ENCODE measurements around the gene NRF1. TPM values are rescaled to one million over a fixed set of nuclear protein-coding genes. Genes with fewer than 3 reads are reported as not detected.
"Not testable (repeated sequence)": the region's sequence is repeated elsewhere in the genome, so short reads cannot be mapped to it uniquely, and the experiment has no call there.

Gene NRF1
- total RNA-seq, 4 donors from 2014 or later, result 12.3 to 26.2 (median 19.7) TPM

DNA sequence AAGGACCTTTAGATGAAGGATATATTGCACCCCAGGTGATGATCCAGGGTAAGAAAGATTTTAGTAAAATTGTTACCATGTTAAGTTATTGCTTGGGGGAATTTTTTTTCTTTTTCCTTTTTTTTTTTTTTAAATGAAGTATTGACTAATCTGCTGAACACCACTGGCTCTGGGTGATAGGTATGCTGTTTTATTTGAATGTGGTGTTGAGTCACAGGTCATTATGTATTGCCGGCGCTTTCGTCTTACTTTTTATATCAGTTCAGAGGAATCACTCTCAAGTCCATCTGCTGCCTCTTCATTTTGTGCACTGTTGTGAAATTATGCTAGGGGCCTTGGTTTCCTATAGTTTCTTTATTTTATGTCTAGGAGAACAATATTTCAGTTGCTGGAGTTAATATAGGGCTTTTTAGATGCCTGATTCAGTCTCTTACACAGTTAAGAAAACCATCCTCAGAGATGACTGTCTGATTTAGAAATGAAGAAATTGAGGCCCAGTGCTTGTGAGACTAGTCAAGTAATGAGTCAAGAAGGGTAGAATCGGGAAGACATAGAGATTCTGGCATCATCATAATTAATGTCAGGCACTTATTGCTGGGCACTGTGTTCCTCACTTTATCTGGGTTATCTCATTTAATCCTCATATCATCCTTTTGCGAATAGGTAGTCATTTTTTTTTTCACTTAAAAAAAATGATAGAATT is 38.7 kb downstream of the NRF1 start:
- WGBS, 2 donors, result 92 to 93% methylated on average over 5 of the region's 5 CpGs
- peaks cover 0 to 11% (median 0%) of the 10 kb centered on the region in 3 donors for H3K36me3 ChIP-seq

DNA sequence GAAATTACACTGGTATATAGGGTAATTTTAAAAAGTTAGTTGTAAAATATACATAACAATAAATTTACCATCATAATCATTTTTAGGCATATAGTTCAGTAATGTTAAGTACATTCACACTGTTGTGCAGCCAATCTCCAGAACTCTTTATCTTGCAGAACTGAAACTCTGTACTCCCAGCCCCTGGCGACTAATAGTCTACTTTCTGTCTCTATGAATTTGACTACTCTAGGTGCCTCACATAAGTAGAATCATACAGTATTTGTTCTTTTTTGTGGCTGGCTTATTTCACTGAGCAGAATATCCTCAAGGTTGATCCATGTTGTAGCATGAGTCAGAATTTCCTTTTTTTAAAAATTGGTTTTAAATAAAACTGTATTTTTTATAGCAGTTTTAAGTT is 41.4 kb downstream of the NRF1 start:
- H3K9me3 ChIP-seq, result no peaks in the 10 kb centered on the region
- WGBS, 2 donors, result 97 to 100% methylated on average over 1 of the region's 1 CpG
- H3K4me1 ChIP-seq, result no peaks in the 10 kb centered on the region
- H3K4me3 ChIP-seq, result no peak overlapping the region
- DNase-seq (ENCODE audit: low spot score in 2 of 2), result no peak
- TF ChIP-seq EP300 (IDR thresholded peaks at IDR 0.05), result no peak
- TF ChIP-seq, protein P1, sequence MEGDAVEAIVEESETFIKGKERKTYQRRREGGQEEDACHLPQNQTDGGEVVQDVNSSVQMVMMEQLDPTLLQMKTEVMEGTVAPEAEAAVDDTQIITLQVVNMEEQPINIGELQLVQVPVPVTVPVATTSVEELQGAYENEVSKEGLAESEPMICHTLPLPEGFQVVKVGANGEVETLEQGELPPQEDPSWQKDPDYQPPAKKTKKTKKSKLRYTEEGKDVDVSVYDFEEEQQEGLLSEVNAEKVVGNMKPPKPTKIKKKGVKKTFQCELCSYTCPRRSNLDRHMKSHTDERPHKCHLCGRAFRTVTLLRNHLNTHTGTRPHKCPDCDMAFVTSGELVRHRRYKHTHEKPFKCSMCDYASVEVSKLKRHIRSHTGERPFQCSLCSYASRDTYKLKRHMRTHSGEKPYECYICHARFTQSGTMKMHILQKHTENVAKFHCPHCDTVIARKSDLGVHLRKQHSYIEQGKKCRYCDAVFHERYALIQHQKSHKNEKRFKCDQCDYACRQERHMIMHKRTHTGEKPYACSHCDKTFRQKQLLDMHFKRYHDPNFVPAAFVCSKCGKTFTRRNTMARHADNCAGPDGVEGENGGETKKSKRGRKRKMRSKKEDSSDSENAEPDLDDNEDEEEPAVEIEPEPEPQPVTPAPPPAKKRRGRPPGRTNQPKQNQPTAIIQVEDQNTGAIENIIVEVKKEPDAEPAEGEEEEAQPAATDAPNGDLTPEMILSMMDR (IDR thresholded peaks at IDR 0.05), result no peak
- TF ChIP-seq POLR2A (IDR thresholded peaks at IDR 0.05), result no peak
- H3K27ac ChIP-seq, result no peak overlapping the region
- H3K27me3 ChIP-seq, result no peaks in the 10 kb centered on the region
- peaks cover 0 to 22% (median 0%) of the 10 kb centered on the region in 3 donors for H3K36me3 ChIP-seq

More for the DNA sequence above, 38.7 kb downstream of the NRF1 start:
- Histone ChIP-seq H3K4me3 (no peak overlapping the region), H3K27me3 (no peaks in the 10 kb centered on the region), H3K27ac (no peak overlapping the region), H3K4me1 (no peaks in the 10 kb centered on the region), H3K9me3 (no peaks in the 10 kb centered on the region)
- no peak for TF ChIP-seq EP300 (IDR thresholded peaks at IDR 0.05)
- no peak for TF ChIP-seq POLR2A (IDR thresholded peaks at IDR 0.05)
- TF ChIP-seq, protein P1 (IDR thresholded peaks at IDR 0.05), result no peak
- DNase-seq (ENCODE audit: low spot score in 2 of 2), result no peak

DNA sequence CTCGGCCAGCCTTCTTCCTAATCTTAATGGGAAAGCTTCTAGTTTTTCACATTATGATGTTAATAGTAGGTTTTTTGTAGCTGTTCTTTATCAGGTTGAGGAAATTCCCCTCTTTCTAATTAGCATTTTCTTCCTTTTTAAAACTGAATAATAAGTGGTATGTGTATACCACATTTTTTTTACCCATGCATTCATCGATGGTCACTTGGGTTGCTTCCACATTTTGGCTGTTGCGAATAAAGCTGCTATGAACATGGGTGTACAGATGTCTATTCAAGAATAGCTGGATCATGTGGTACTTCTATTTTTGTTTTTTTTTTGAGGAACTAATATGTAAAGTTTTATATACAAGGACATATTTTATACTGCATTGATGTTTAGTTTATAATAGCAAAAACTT is 44.3 kb downstream of the NRF1 start:
- Histone ChIP-seq H3K27me3 (no peaks in the 10 kb centered on the region), H3K4me3 (no peak overlapping the region), H3K27ac (no peak overlapping the region), H3K36me3 (peaks cover 0 to 50% (median 5%) of the 10 kb centered on the region in 3 donors), H3K9me3 (peaks cover 0 to 2% (median 0%) of the 10 kb centered on the region in 4 donors), H3K4me1 (no peaks in the 10 kb centered on the region)
- no peak for DNase-seq (ENCODE audit: low spot score in 2 of 2)
- TF ChIP-seq POLR2A (IDR thresholded peaks at IDR 0.05), result no peak
- WGBS, 2 donors, result 63 to 72% methylated on average over 3 of the region's 3 CpGs

DNA sequence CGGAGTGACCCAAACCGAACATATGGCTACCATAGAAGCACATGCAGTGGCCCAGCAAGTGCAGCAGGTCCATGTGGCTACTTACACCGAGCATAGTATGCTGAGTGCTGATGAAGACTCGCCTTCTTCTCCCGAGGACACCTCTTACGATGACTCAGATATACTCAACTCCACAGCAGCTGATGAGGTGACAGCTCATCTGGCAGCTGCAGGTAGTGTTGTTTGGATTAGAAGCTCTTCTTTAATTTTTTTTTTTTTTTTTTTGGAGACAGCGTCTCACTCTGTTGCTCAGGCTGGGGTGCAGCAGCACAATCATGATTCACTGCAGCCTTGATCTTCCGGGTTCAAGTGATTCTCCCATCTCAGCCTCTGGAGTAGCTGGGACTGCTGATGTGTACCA is 45.8 kb downstream of the NRF1 start:
- DNase-seq (ENCODE audit: low spot score in 2 of 2), result no peak
- TF ChIP-seq, protein P1 (IDR thresholded peaks at IDR 0.05), result no peak
- TF ChIP-seq POLR2A (IDR thresholded peaks at IDR 0.05) (no peak), EP300 (IDR thresholded peaks at IDR 0.05) (no peak)

DNA sequence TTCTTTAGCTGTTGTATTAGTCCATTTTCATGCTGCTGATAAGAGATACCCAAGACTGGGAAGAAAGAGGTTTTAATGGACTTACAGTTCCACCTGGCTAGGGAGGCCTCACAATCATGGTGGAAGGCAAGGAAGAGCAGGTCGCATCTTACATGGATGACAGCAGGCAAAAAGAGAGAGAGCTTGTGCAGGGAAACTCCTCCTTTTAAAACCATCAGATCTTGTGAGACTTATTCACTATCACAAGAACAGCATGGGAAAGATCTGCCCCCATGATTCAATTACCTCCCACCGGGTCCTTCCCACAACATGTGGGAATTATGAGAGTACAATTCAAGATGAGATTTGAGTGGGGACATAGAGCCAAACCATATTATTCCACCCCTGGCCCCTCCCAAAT is 48.4 kb downstream of the NRF1 start:
- H3K4me3 ChIP-seq; DNase-seq (ENCODE audit: low spot score in 2 of 2); H3K27ac ChIP-seq; H3K27me3 ChIP-seq; H3K4me1 ChIP-seq: not testable (repeated sequence)
- peaks cover 0 to 68% (median 8%) of the 10 kb centered on the region in 3 donors for H3K36me3 ChIP-seq
- H3K9me3 ChIP-seq, result peaks cover 0 to 16% (median 0%) of the 10 kb centered on the region in 4 donors
- WGBS, 2 donors, result 62 to 77% methylated on average over 2 of the region's 2 CpGs

More for the DNA sequence above, 45.8 kb downstream of the NRF1 start:
- Histone ChIP-seq H3K27me3 (no peaks in the 10 kb centered on the region), H3K4me3 (no peak overlapping the region), H3K27ac (no peak overlapping the region), H3K36me3 (peaks cover 0 to 64% (median 8%) of the 10 kb centered on the region in 3 donors), H3K9me3 (peaks cover 0 to 16% (median 0%) of the 10 kb centered on the region in 4 donors), H3K4me1 (no peaks in the 10 kb centered on the region)
- WGBS, 2 donors, result 94 to 95% methylated on average over 8 of the region's 8 CpGs

DNA sequence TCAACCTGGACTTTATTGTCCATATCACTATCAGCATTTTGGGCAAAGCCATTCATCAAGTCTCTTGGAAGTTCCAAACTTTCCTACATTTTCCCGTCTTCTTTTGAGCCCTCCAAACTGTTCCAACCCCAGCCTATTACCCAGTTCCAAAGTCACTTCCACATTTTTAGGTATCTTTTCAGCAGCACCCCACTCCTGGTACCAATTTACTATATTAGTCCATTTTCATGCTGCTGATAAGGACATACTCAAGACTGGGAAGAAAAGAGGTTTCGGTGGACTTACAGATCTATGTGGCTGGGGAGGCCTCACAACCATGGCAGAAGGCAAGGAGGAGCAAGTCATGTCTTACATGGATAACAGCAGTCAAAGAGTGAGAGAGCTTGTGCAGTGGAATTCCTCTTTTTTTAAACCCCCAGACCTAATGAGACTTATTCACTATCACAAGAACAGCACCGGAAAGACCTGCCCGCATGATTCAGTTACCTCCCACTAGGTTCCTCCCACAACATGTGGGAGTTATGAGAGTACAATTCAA is 50.2 kb downstream of the NRF1 start:
- peaks cover 0 to 65% (median 8%) of the 10 kb centered on the region in 3 donors for H3K36me3 ChIP-seq
- no peak for DNase-seq (ENCODE audit: low spot score in 2 of 2)
- H3K27me3 ChIP-seq, result no peaks in the 10 kb centered on the region
- no peak overlapping the region for H3K27ac ChIP-seq
- TF ChIP-seq, protein P1 (IDR thresholded peaks at IDR 0.05), result no peak
- no peak for TF ChIP-seq POLR2A (IDR thresholded peaks at IDR 0.05)
- no peak for TF ChIP-seq EP300 (IDR thresholded peaks at IDR 0.05)
- no peak overlapping the region for H3K4me3 ChIP-seq
- 97 to 98% methylated on average over 4 of the region's 4 CpGs for WGBS, 2 donors
- peaks cover 0 to 16% (median 0%) of the 10 kb centered on the region in 4 donors for H3K9me3 ChIP-seq
- H3K4me1 ChIP-seq, result no peaks in the 10 kb centered on the region

DNA sequence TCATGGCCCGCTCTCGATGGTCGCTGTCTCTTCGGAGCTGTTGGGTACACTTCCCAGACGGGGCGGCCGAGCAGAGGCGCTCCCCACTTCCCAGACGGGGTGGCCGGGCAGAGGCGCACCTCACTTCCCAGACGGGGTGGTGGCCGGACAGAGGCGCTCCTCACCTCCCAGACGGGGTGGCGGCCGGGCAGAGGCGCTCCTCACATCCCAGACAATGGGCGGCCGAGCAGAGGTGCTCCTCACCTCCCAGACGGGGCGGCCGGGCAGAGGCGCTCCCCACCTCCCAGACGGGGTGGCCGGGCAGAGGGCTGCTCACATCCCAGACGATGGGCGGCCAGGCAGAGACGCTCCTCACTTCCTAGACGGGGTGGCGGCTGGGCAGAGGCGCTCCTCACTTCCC is 51.7 kb downstream of the NRF1 start:
- 95 to 97% methylated on average over 25 to 32 of the region's 32 CpGs for WGBS, 2 donors
- Histone ChIP-seq H3K9me3 (peaks cover 0 to 16% (median 0%) of the 10 kb centered on the region in 4 donors), H3K36me3 (peaks cover 0 to 49% (median 8%) of the 10 kb centered on the region in 3 donors)
- not testable (repeated sequence) for H3K27ac ChIP-seq; H3K27me3 ChIP-seq; H3K4me1 ChIP-seq; DNase-seq (ENCODE audit: low spot score in 2 of 2); H3K4me3 ChIP-seq

Data from tibial nerve (tissue), 4 donors.